Prostate gland (tissue), 2 donors: ENCODE measurements around the gene SMIM5. TPM values are rescaled to one million over a fixed set of nuclear protein-coding genes. Genes with fewer than 3 reads are reported as not detected.

Source experiments
- DNase-seq: peaks from one replicate; pipeline ENCODE4 v3.0.0-alpha.2; 2019; ENCODE audit warnings: low spot score
- H3K27ac ChIP-seq, 2 donors: fragments of 200-600 bp; sonication (generic); 2 replicates each; pipeline ENCODE4 v1.5.1; 2017 to 2019
- H3K27me3 ChIP-seq: fragments of 200-600 bp; sonication (generic); replicated peaks from 2 replicates; pipeline ENCODE4 v1.5.1; 2019; ENCODE audit not compliant: insufficient read depth
- H3K36me3 ChIP-seq, 2 donors: fragments of 200-600 bp; sonication (generic); 1 replicate in 1 of 2; 2 replicates in 1 of 2; pipeline versions ENCODE4 v1.5.1 to v1.8.1; 2017 to 2019
- H3K4me1 ChIP-seq: fragments of 200-600 bp; sonication (generic); replicated peaks from 2 replicates; pipeline ENCODE4 v1.5.1; 2019
- H3K4me3 ChIP-seq, 2 donors: fragments of 200-600 bp; sonication (generic); 2 replicates each; pipeline ENCODE4 v1.5.1; 2017 to 2019
- H3K9me3 ChIP-seq: fragments of 200-600 bp; sonication (generic); 2 replicates; pipeline ENCODE4 v1.5.1; 2017
- POLR2A ChIP-seq: fragments of 450-650 bp; IDR thresholded peaks from one replicate; pipeline ENCODE4 v1.6.1; 2016; ENCODE audit warnings: antibody characterized with exemption, mild to moderate bottlenecking
- POLR2AphosphoS5 ChIP-seq: sonication (generic); formaldehyde crosslinking; IDR thresholded peaks from one replicate; pipeline ENCODE4 v1.6.1; 2017; ENCODE audit warnings: antibody characterized with exemption
- WGBS: methylation state at CpG from one replicate; pipeline ENCODE4 v1.1.5; 2018; 5-methylcytosine and 5-hydroxymethylcytosine counted together
- intact Hi-C: fragments of 100-400 bp; cut with DNase I; formaldehyde crosslinking; loops from one replicate; pipeline ENCODE4 v1.14.2; 2022
- total RNA-seq, 2 donors: library from RNA; depleted of rRNA; stranded (reverse); fragments of >200 nt; gene quantifications; one replicate each; pipeline ENCODE4 v1.1.0, GENCODE V29; 2016
- TF ChIP-seq, protein P1 (sequence below), 4 experiments: fragments of 200-600 bp in 2 of 4; fragments of 450-650 bp in 2 of 4; sonication (generic) in 2 of 4; IDR thresholded peaks; 1 replicate in 3 of 4; 2 replicates in 1 of 4; pipeline ENCODE4 v1.5.1; 2016 to 2019; ENCODE audit warnings: antibody characterized with exemption in 4 of 4, mild to moderate bottlenecking in 2 of 4, moderate library complexity in 2 of 4

SMIM5 gene
- total RNA-seq, 2 donors from 2014 or later: 0.27 to 4.1 TPM

DNA sequence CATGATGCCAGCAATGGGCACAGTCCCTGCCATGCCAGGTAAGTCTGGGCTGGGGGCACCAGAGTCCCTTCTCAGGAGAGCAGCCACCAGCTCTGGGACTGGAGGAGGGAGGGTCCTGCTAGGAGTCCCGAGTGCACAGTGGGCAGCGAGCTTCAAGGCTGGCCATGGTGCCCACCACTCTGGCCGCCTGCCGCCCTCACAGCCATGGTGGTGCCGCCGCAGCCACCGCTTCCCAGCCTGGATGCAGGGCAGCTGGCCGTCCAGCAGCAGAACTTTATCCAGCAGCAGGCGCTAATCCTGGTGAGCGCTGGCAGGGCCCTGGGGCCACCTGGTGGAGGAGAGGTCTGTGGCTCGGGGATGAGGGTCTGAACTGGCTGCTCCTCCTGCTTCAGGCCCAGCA is 17.9 kb upstream of the SMIM5 start:
- WGBS: 95% methylated on average over 10 of the region's 11 CpGs
- H3K9me3 ChIP-seq: no peaks in the 10 kb centered on the region
- TF ChIP-seq POLR2A (no peak), POLR2AphosphoS5 (no peak)
- TF ChIP-seq, protein P1, sequence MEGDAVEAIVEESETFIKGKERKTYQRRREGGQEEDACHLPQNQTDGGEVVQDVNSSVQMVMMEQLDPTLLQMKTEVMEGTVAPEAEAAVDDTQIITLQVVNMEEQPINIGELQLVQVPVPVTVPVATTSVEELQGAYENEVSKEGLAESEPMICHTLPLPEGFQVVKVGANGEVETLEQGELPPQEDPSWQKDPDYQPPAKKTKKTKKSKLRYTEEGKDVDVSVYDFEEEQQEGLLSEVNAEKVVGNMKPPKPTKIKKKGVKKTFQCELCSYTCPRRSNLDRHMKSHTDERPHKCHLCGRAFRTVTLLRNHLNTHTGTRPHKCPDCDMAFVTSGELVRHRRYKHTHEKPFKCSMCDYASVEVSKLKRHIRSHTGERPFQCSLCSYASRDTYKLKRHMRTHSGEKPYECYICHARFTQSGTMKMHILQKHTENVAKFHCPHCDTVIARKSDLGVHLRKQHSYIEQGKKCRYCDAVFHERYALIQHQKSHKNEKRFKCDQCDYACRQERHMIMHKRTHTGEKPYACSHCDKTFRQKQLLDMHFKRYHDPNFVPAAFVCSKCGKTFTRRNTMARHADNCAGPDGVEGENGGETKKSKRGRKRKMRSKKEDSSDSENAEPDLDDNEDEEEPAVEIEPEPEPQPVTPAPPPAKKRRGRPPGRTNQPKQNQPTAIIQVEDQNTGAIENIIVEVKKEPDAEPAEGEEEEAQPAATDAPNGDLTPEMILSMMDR (IDR thresholded peaks at IDR 0.05): no peak
- intact Hi-C loops: no loop called here
- no peaks in the 10 kb centered on the region for H3K27me3 ChIP-seq
- DNase-seq: no peak
- H3K4me3 ChIP-seq: no peak overlapping the region
- no peaks in the 10 kb centered on the region for H3K4me1 ChIP-seq
- H3K27ac ChIP-seq: no peak overlapping the region
- no peaks in the 10 kb centered on the region for H3K36me3 ChIP-seq

DNA sequence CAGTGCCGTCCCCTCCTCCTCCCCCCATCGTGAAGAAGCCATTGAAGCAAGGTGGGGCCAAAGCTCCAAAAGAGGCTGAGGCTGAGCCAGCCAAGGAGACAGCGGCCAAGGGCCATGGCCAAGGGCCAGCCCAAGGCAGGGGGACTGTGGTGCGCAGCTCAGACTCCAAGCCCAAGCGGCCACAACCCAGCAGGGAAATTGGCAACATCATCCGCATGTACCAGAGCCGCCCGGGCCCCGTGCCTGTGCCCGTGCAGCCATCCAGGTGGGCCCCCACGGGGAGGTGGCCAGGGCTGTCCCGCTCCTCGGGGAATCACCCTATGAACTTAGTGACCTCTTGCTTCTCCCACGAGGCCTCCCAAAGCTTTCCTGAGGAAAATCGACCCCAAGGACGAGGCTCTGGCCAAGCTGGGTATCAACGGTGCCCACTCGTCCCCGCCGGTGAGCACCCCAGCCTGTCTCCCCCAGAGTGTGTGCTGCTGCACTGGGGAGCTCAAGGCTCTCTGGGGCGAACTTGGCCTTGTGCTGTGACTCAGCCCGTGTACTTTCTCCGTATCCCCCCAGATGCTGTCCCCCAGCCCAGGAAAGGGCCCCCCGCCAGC is 16.6 kb upstream of the SMIM5 start:
- TF ChIP-seq POLR2AphosphoS5 (no peak), POLR2A (no peak)
- TF ChIP-seq, protein P1 (IDR thresholded peaks at IDR 0.05): no peak
- Histone ChIP-seq H3K27me3 (no peaks in the 10 kb centered on the region), H3K36me3 (no peaks in the 10 kb centered on the region), H3K4me1 (no peaks in the 10 kb centered on the region), H3K4me3 (no peak overlapping the region), H3K27ac (no peak overlapping the region), H3K9me3 (no peaks in the 10 kb centered on the region)
- WGBS: 85% methylated on average over 23 of the region's 24 CpGs
- no peak for DNase-seq
- intact Hi-C loops: no loop called here

DNA sequence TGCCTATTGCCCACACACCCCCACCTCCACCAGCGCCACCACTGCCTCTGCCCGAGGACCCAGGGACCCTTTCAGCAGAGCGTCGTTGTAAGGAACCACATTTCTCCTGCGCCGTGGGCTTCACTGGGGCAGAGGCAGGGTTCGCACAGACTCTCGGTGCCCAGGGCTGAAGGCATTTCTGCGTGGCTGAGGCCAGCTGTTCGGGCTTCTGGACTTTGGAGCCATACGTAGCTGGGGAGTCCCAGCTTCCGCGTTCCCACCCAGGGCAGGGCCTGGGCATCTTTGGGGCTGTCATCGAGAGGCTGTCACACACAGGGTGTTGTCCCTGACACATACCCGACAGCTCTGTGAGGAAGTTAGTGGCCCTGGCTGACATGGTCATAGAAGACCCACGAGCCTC is 16.0 kb upstream of the SMIM5 start:
- no peaks in the 10 kb centered on the region for H3K9me3 ChIP-seq
- WGBS: 89% methylated on average over 16 of the region's 16 CpGs
- no peak overlapping the region for H3K4me3 ChIP-seq
- no peaks in the 10 kb centered on the region for H3K4me1 ChIP-seq
- no peaks in the 10 kb centered on the region for H3K27me3 ChIP-seq
- H3K27ac ChIP-seq: no peak overlapping the region
- DNase-seq: no peak
- intact Hi-C loops: no loop called here
- no peak for TF ChIP-seq POLR2A
- TF ChIP-seq, protein P1 (IDR thresholded peaks at IDR 0.05): no peak
- TF ChIP-seq POLR2AphosphoS5: no peak
- no peaks in the 10 kb centered on the region for H3K36me3 ChIP-seq

DNA sequence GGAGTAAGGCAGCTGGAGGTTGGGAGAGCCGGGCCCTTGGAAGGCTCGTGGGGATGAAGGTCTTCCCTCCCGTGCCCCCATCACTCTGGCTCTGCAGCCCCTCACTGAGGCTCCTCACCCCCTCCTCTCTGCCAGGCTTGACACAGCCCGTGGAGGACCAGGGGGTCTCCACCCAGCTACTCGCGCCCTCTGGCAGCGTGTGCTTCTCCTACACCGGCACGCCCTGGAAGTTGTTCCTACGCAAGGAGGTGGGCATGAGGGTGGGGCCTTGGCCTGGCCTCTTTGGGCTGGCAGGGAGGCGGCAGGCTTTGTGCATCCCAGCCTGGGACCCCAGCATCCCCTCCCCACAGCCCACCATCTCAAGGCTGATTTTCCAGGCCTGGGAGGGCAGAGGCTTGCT is 15.6 kb upstream of the SMIM5 start:
- H3K27me3 ChIP-seq: no peaks in the 10 kb centered on the region
- TF ChIP-seq POLR2A (no peak), POLR2AphosphoS5 (no peak)
- TF ChIP-seq, protein P1 (IDR thresholded peaks at IDR 0.05): no peak
- H3K9me3 ChIP-seq: no peaks in the 10 kb centered on the region
- H3K27ac ChIP-seq: no peak overlapping the region
- DNase-seq: no peak
- intact Hi-C loops: no loop called here
- 88% methylated on average over 11 of the region's 11 CpGs for WGBS
- no peaks in the 10 kb centered on the region for H3K36me3 ChIP-seq
- no peak overlapping the region for H3K4me3 ChIP-seq
- H3K4me1 ChIP-seq: no peaks in the 10 kb centered on the region
